GM12891 (cell line): ENCODE measurements around the gene OTP.

ENCODE experiments used
- POLR2A ChIP-seq: IDR thresholded peaks from 2 replicates; pipeline ENCODE4 v1.6.1; 2011; ENCODE audit warnings: low read depth, low read length, control low read depth
- POLR2AphosphoS5 ChIP-seq: IDR thresholded peaks from 2 replicates; pipeline ENCODE4 v1.6.1; 2011; ENCODE audit warnings: low read depth, low read length, control low read depth
- TAF1 ChIP-seq: IDR thresholded peaks from 2 replicates; pipeline ENCODE4 v1.6.1; 2011; ENCODE audit warnings: low read depth, low read length, control low read depth

DNA sequence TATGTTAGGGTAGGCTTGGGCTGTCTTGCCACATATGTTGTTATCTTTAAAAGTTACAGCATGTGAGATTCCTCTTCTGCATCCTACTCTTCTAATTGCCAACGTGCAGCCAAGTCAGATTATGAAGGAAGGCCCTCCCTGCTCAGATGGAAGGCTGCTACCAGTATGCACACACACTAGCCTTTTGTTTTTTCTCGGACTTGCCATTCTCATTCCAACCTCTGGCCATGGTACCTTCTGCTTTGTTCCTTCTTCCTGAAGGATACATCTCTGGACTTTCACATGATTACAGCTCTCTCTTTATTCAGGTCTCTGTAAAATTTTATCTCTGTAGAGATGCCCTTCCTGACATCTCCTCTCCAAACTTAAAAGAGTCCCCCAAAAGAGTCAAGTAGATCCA lies 12.8 kb upstream of the OTP start:
- TF ChIP-seq POLR2A, result no peak
- TF ChIP-seq TAF1, result no peak
- no peak for TF ChIP-seq POLR2AphosphoS5
